Left colon (tissue), 2 donors: ENCODE data around the gene PNLIPRP1. TPM values are rescaled to one million over a fixed set of nuclear protein-coding genes. Genes with fewer than 3 reads are reported as not detected.

Experiments used
- ATAC-seq: fragments of 200-7000 bp; cut with Tn5 transposase; one replicate; pipeline ENCODE4 v1.9.1; 2020; ENCODE audit warnings: mild to moderate bottlenecking, moderate library complexity
- DNase-seq, 2 donors: peaks; one replicate each; pipeline ENCODE4 v3.0.0-alpha.2; 2020
- intact Hi-C, 2 donors: fragments of 100-400 bp; cut with DNase I in 1 of 2; cut with micrococcal nuclease in 1 of 2; formaldehyde crosslinking; loops; one replicate each; pipeline versions ENCODE4 v1.11.2 to v1.14.0; 2022; cut with DNase I, micrococcal nuclease
- total RNA-seq, 2 donors: library from RNA; stranded (reverse); fragmentation: NEBNext Ultra II Directional; extraction: Animal tissue kit (Norgen Biotek cat#: 25700); gene quantifications; one replicate each; pipeline ENCODE4 v1.2.1, GENCODE V29; 2021
- donor health status: DM: no; HTN: no; CAD: no.
- donor health status: DM: yes; HTN: yes; CAD: no.

Gene PNLIPRP1
- total RNA-seq, 2 donors from 2014 or later, result 0.50 to 0.82 TPM

GRCh38 chr10:116596062-116596461 lies 5.3 kb downstream of the PNLIPRP1 start:
- DNase-seq (no peak), ATAC-seq (no peak)
- intact Hi-C loops, result no loop called here

GRCh38 chr10:116597543-116597942 lies 6.8 kb downstream of the PNLIPRP1 start:
- ATAC-seq (no peak), DNase-seq (no peak)
- intact Hi-C loops, result no loop called here

GRCh38 chr10:116598329-116598728 lies 7.6 kb downstream of the PNLIPRP1 start:
- intact Hi-C loops, result no loop called here
- ATAC-seq (no peak), DNase-seq (no peak)

DNA sequence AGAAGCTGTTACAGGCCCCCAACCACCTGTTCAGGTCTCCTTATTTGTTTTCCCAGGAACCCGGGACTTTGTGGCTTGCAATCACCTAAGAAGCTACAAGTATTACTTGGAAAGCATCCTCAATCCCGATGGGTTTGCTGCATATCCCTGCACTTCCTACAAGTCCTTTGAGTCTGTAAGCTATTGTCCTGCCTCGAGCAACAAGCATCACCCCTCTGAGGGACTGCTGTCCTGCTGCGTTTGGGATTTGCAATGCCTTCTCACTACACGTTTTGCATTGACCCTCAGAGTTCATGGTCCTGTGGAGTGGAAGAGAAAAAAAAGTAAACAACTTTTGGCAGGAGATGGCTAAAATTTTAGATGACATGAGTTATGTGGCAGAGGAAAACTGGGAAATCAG lies 9.2 kb downstream of the PNLIPRP1 start:
- intact Hi-C loops, result no loop called here
- DNase-seq (no peak), ATAC-seq (no peak)

GRCh38 chr10:116602648-116603400 lies 12.1 kb downstream of the PNLIPRP1 start:
- no peak for DNase-seq

DNA sequence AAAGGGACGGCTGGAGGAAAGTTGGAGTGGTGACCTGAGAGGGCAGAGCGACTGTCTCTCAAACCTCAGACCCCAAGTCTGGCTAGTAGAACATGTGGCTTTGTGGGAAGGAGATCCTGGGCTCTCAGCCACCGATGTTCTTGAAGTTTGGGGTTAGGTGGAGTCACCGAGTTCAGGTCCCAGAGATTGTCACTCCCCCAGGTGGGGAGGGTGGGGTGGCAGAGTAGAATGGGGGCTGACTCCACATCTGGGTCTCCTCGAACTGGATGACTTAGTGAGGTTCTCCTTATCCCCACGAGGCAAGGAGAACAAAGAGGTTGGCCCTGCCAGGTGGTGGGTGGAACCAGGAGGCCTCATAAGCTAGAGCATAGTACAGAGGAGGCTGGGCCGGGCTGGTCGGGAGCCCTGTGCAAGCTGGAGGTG lies 15.3 kb downstream of the PNLIPRP1 start:
- ATAC-seq, result no peak
- DNase-seq, result no peak
- intact Hi-C loops, result no loop called here

More at GRCh38 chr10:116602648-116603400, 12.1 kb downstream of the PNLIPRP1 start:
- peak; percentile 31 for ATAC-seq
- intact Hi-C loops, result no loop called here

DNA sequence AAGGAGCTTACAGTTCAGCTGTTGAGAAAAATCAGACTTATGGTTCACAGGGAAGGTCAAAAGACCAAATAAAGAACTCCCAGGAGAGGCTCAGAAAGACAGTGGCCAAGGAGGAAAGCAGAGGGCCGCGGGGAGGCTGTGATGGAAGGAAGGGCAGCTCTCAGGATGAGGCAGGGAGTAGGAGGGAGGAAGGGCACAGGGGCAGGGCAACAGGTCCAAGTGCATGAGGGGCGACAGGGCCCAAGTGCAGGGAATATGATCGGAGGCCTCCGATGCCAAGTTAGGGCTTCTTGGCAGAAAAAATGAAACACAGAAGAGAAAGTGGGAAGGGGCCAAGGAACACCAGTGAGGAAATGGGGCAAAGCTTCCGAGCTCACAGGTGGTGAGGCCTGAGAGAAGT lies 16.6 kb downstream of the PNLIPRP1 start:
- ATAC-seq, result no peak
- DNase-seq, result no peak
- intact Hi-C loops, result no loop called here

GRCh38 chr10:116608686-116609594 lies 18.2 kb downstream of the PNLIPRP1 start:
- intact Hi-C loops, result no loop called here
- peak in 1 of 2 donors; percentile 50 for DNase-seq
- ATAC-seq, result peak; percentile 48

DNA sequence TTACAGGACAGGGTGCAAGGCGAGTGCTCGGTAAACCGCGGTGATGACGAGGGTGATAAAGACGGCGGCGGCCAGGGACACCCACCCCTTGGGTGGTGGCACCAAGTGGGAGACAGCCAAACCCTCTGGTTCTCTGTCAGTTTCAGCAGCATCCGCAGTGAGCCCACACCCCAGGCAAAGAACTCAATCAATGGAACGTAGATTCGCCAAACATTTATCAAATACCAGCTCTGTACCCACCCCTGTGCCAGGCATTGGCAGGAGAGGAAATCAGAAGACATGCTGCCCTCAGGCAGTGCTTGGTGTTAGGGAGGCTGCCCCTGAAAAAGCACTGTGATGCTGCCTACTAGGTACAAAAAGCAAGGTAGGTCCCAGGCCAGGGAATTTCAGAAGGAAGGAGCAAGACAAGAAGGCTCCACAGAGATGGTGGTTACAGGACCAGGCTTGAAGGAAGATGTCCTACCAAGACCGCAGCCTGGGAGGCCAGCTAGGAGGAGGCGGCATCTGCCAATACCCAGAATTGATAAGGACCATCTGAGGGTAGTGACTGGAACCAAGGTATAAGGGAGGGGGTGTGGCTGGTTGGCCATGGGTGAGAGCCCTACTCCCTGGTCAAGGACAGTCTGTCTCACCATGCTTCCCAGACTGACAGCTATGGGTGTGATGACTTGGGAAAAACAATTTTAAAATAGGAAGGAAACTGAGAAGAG lies 19.8 kb downstream of the PNLIPRP1 start:
- intact Hi-C loops, result no loop called here
- DNase-seq, result no peak
- ATAC-seq, result no peak

DNA sequence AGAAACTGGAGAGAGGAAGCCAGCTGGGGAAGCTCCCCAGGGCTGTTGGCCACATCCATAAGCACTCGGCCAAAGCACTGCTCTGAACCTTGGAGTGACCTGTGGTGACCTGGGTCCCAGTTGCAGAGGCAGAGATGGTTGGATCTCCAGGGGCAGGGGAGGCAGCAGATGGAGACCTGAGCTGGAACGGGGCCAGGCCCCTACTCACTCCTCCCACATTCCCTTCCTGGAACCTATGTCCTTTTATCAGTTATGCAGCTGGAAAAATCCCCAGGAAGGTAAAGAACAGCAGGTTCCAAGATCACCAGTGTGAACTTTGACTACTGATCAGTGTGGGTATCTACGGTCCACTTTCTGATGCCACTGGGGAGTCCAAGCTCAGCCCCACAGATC lies 20.4 kb downstream of the PNLIPRP1 start:
- ATAC-seq, result no peak

DNA sequence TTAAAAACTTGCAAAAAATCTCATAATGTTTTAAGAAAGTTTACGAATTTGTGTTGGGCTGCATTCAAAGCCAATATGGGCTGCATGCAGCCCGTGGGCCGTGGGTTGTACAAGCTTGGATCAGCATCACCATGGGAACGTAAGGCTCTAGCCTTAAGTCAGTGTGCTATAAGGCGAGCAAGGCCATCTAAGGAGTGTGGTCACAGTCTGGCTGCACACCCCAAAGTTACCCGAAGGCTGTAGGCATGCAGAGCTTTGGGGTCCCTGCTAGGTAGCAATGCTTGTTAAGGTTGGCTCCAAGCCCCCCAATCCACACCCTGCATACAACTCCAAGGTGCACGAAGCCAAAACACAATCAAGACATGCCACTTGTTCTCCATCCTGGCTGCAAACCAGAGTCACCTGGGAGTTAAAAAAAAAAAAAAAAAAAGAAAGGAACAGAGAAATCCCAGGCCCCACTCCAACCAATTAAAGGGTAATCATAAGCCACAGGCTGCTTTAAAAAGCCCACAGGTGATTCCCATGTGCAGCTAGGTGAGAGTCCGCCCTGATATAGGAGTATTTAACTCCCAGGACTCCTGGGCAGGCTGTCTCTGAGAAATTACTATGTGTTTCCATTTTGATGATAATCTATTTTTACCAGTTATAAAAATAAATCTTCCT lies 21.5 kb downstream of the PNLIPRP1 start:
- no peak for DNase-seq
- peak; percentile 29 for ATAC-seq
- intact Hi-C loops, result no loop called here

More for the DNA sequence above, 20.4 kb downstream of the PNLIPRP1 start:
- intact Hi-C loops, result no loop called here
- DNase-seq, result no peak

DNA sequence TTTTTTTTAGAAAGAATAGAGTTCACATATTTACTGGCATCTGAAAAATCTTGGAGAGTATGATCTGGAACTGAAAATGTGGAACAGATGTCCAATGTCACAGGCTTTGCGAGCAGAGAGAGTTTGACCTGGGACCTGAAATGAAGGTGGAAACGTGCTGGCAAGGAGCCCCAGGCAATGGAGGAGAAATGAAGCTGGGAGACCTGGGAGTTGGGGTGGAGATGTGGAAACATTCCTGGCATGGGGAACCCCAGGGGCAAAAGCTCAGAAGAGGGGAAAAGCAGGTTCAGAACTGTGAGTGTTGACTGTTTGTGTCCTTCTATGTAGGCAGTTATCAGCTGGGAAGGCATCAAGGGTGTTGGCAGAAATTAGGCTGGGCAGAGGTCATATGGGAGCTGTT lies 22.7 kb downstream of the PNLIPRP1 start:
- intact Hi-C loops, result no loop called here
- ATAC-seq, result no peak
- no peak for DNase-seq

DNA sequence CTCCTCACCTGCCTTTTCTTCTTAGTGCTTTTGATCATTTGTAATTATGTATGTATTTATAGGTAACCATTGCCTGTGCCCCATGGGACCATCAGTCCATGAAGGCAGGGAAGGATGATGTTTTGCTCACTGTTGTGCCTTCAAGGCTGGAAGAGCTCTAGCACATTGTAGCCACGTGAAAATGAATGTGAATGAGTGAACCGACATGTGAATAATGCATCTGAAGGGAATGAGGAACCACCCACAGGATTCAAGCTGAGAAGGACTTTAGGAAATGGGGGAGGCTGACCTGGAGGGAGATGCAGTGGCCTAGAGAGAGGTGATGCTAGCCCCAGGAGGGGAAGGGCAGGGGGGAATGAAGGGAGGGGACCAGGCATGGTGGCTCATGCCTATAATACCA lies 24.0 kb downstream of the PNLIPRP1 start:
- intact Hi-C loops, result no loop called here
- ATAC-seq, result no peak

DNA sequence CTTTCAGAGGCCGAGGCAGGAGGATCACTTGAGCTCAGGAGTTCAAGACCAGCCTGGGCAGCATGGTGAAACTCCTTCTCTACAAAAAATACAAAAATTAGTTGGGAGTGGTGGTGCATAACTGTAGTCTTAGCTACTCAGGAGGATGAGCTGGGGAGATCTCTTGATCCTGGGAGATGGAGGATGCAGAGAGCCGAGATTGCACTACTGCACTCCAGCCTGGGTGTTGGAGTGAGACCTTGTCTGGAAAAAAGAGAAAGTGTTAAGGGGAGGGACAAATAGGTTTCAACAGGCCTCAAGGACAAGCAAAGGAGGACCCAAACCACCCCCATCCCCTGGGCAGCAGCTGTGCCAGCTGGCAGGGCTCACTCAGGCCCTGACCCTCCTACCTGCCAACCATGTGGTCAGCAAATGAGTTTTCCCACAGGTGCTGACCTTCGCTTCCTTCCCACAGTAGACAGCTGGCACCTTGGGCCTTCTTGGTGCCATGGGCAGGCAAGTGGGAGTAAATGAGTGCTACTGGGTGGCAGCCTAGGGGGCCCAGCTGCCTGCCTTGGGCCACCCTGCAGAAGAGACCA lies 24.5 kb downstream of the PNLIPRP1 start:
- no peak for DNase-seq
- intact Hi-C loops, result no loop called here
- no peak for ATAC-seq

More for the DNA sequence above, 24.0 kb downstream of the PNLIPRP1 start:
- DNase-seq, result no peak

DNA sequence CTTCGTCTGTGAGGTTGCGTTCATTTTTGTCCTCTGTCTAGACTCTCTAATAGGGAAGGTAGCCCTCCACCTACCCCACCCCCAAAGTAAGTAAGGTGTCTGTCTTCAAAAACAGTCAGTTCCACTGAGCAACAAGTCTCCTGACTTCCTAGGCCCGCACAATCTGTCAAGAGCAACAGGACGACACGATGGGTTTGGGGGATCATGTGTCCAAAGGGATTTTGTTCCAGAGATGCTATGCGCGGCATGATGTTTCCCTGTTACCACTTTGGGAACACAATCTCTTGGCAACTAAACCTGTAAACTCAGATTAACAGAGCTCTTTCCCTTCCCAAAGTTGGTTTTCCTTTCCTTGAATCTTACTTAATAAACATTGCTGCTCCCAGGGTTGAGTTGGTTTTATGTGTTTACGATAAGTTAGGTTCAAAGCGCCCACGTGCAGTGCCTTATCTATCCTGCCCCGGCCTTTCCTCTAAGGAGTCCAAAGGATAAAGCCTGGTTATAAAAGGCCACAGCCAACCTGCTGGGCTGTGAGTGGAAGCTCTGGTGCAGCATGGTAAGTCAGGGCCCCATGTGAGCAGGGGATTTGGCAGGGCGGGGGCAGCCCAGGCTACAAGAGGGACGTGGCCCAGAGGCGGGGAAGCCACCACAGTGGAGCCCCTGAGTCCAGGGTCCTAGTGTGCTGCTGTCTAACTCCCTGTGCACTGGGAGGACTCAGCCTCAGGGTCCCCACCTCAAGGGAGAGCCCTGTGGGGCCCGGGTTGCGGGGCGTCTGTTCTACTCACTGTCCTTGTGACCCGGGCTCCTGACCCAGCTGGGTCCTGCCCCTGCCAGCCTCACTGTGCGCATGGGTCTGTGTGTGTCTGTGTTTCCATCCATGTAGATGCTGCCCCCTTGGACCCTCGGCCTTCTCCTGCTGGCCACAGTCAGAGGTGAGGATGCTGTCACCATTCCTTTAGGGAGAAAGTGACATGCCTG lies 30.0 kb downstream of the PNLIPRP1 start, which contains the start of gene PNLIPRP2:
Gene PNLIPRP2 (plus strand): TSS at position 531 of the 978 bp plus-strand sequence.
- ATAC-seq (peak; percentile 90), DNase-seq (peak; percentile 72 to 83)
- intact Hi-C loops, result no loop called here

DNA sequence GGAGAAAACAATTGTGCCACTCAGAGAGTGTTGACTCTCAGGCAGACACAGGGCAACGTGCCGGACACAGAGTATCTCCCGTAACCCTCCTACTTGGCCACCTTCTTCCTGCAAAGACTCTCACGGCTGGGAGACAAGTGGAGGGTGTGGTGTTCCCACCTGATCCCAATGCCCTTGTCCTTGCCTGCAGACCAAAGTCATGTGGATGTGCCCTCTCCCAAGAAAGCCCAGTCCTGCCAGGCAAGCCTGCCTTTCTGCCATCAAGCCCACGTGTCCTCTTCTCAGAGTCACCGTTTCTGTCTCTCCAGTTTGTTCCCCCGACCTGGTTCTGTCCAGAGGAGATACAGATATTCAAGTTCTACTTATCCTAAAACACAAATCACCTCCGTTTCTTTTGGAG lies 30.7 kb downstream of the PNLIPRP1 start:
- ATAC-seq (peak; percentile 31), DNase-seq (no peak)
- intact Hi-C loops, result no loop called here

- intact Hi-C loops, result no loop called here
- DNase-seq (no peak), ATAC-seq (no peak)
Measured at GRCh38 chr10:116621934-116622655, 31.3 kb downstream of the PNLIPRP1 start.
